Neuronal stem cell (in vitro differentiated cells): Measurements from ENCODE around the gene RNF175.

ENCODE experiments used
- DNase-seq: peaks from one replicate; pipeline ENCODE4 v3.0.0-alpha.2; 2013; ENCODE audit warnings: low spot score
- H2AFZ ChIP-seq: one replicate; pipeline ENCODE4 v1.6.1; 2013; ENCODE audit warnings: mild to moderate bottlenecking, low read length, inconsistent platforms
- H2AK5ac ChIP-seq: 2 replicates; pipeline ENCODE4 v1.6.1; 2013; ENCODE audit warnings: low read depth, mild to moderate bottlenecking, inconsistent platforms, low read length, moderate library complexity, mixed read lengths
- H2BK120ac ChIP-seq: 2 replicates; pipeline ENCODE4 v1.6.1; 2013; ENCODE audit warnings: low read depth, mild to moderate bottlenecking, inconsistent platforms, low read length, moderate library complexity, mixed read lengths
- H2BK12ac ChIP-seq: one replicate; pipeline ENCODE4 v1.6.1; 2013; ENCODE audit warnings: low read length, inconsistent platforms
- H2BK15ac ChIP-seq: 2 replicates; pipeline ENCODE4 v1.6.1; 2013; ENCODE audit warnings: mild to moderate bottlenecking, low read length, inconsistent platforms, mixed read lengths
- H2BK5ac ChIP-seq: one replicate; pipeline ENCODE4 v1.6.1; 2013; ENCODE audit warnings: inconsistent platforms, mild to moderate bottlenecking, low read length, moderate library complexity
- H3K14ac ChIP-seq: one replicate; pipeline ENCODE4 v1.6.1; 2013; ENCODE audit warnings: low read length, inconsistent platforms
- H3K18ac ChIP-seq: 2 replicates; pipeline ENCODE4 v1.6.1; 2013; ENCODE audit warnings: low read length, inconsistent platforms
- H3K23ac ChIP-seq: 2 replicates; pipeline ENCODE4 v1.6.1; 2013; ENCODE audit warnings: low read depth, mild to moderate bottlenecking, mixed read lengths, low read length, inconsistent platforms; ENCODE audit not compliant: poor library complexity
- H3K27ac ChIP-seq: replicated peaks from 3 replicates; pipeline ENCODE4 v1.5.1; 2013; ENCODE audit warnings: low read length, inconsistent platforms
- H3K27me3 ChIP-seq, 3 experiments: 2 replicates each; pipeline ENCODE4 v1.6.1; 2013; ENCODE audit warnings: low read length in 3 of 3, mild to moderate bottlenecking in 2 of 3, inconsistent platforms in 1 of 3, low read depth in 1 of 3, mixed read lengths in 1 of 3, moderate library complexity in 1 of 3; ENCODE audit not compliant: control insufficient read depth in 3 of 3, insufficient read depth in 3 of 3
- H3K36me3 ChIP-seq, 2 donors: replicated peaks in 1 of 2; 2 replicates each; pipeline ENCODE4 v1.6.1; 2013; ENCODE audit warnings: low read length in 2 of 2; ENCODE audit not compliant: control insufficient read depth in 2 of 2, insufficient read depth in 2 of 2
- H3K4ac ChIP-seq: 2 replicates; pipeline ENCODE4 v1.6.1; 2013; ENCODE audit warnings: inconsistent platforms, mild to moderate bottlenecking, low read length, moderate library complexity
- H3K4me1 ChIP-seq, 2 donors: 1 replicate in 1 of 2; 2 replicates in 1 of 2; pipeline ENCODE4 v1.6.1; 2013; ENCODE audit warnings: low read length in 2 of 2, low read depth in 1 of 2; ENCODE audit not compliant: control insufficient read depth in 2 of 2, insufficient read depth in 1 of 2
- H3K4me2 ChIP-seq: one replicate; pipeline ENCODE4 v1.6.1; 2013; ENCODE audit warnings: mild to moderate bottlenecking, low read length, inconsistent platforms; ENCODE audit not compliant: insufficient read depth, poor library complexity, severe bottlenecking
- H3K4me3 ChIP-seq, 2 donors: 2 replicates each; pipeline ENCODE4 v1.5.1; 2013; ENCODE audit warnings: low read length in 2 of 2, mild to moderate bottlenecking in 2 of 2, inconsistent platforms in 1 of 2, moderate library complexity in 1 of 2
- H3K79me1 ChIP-seq: one replicate; pipeline ENCODE4 v1.6.1; 2013; ENCODE audit warnings: low read depth, mild to moderate bottlenecking, inconsistent platforms, low read length, moderate library complexity
- H3K9ac ChIP-seq: one replicate; pipeline ENCODE4 v1.6.1; 2013; ENCODE audit warnings: mild to moderate bottlenecking, low read depth, low read length, inconsistent platforms; ENCODE audit not compliant: poor library complexity
- H3K9me3 ChIP-seq, 2 donors: replicated peaks in 1 of 2; 2 replicates each; pipeline versions ENCODE3 to v1.6.1; 2013; ENCODE audit warnings: low read length in 2 of 2, mild to moderate bottlenecking in 2 of 2, inconsistent platforms in 1 of 2, low read depth in 1 of 2, mixed read lengths in 1 of 2, moderate library complexity in 1 of 2; ENCODE audit not compliant: control insufficient read depth in 2 of 2, insufficient read depth in 1 of 2
- H4K8ac ChIP-seq: one replicate; pipeline ENCODE4 v1.6.1; 2013; ENCODE audit warnings: low read depth, mild to moderate bottlenecking, inconsistent platforms, low read length, moderate library complexity
- H4K91ac ChIP-seq: one replicate; pipeline ENCODE4 v1.6.1; 2013; ENCODE audit warnings: low read length, low read depth, mild to moderate bottlenecking, inconsistent platforms; ENCODE audit not compliant: poor library complexity
- WGBS, 2 donors: extraction: QIAGEN DNeasy Blood & Tissue Kit; methylation state at CpG; one replicate each; pipeline ENCODE4 v1.1.7; 2013; ENCODE audit warnings: missing lambda C conversion rate in 2 of 2, mixed read lengths in 1 of 2; ENCODE audit not compliant: insufficient read length in 2 of 2, insufficient replicate concordance in 1 of 2; ENCODE audit errors: extremely low coverage in 2 of 2; 5-methylcytosine and 5-hydroxymethylcytosine counted together

Gene RNF175

GRCh38 chr4:153781280-153781679, 21.5 kb upstream of the RNF175 start:
- Histone ChIP-seq H3K14ac (no peak overlapping the region), H3K27me3 (no peaks in the 10 kb centered on the region), H2BK5ac (no peak overlapping the region), H2AK5ac (no peak overlapping the region), H2BK12ac (no peak overlapping the region), H3K79me1 (no peaks in the 10 kb centered on the region), H3K4me3 (no peak overlapping the region), H2BK120ac (no peak overlapping the region), H3K27ac (peak overlapping the region; percentile 62), H3K9ac (no peak overlapping the region), H3K18ac (peak overlapping the region; percentile 9), H4K91ac (no peak overlapping the region), H2BK15ac (no peak overlapping the region), H3K9me3 (peaks cover 0 to 12% of the 10 kb centered on the region in 2 donors), H3K23ac (peak overlapping the region; percentile 23), H2AFZ (no peak overlapping the region), H3K4ac (no peak overlapping the region), H3K36me3 (peaks cover 21 to 65% of the 10 kb centered on the region in 2 donors), H3K4me1 (peaks cover 5 to 17% of the 10 kb centered on the region in 2 donors), H3K4me2 (no peak overlapping the region), H4K8ac (no peak overlapping the region)
- DNase-seq = no peak
- WGBS, 2 donors = no CpG with 5 or more reads among the region's 17 CpGs

GRCh38 chr4:153780876-153781275, 21.1 kb upstream of the RNF175 start:
- peaks cover 0 to 12% of the 10 kb centered on the region in 2 donors for H3K9me3 ChIP-seq
- no peak overlapping the region for H3K9ac ChIP-seq
- H3K27ac ChIP-seq = peak overlapping the region; percentile 62
- no peak overlapping the region for H2AK5ac ChIP-seq
- H3K36me3 ChIP-seq = peaks cover 21 to 61% of the 10 kb centered on the region in 2 donors
- H3K4me2 ChIP-seq = no peak overlapping the region
- no peak overlapping the region for H2BK5ac ChIP-seq
- no peak overlapping the region for H4K8ac ChIP-seq
- no peaks in the 10 kb centered on the region for H3K79me1 ChIP-seq
- no peak overlapping the region for H3K14ac ChIP-seq
- no peak for DNase-seq
- H3K4ac ChIP-seq = no peak overlapping the region
- H4K91ac ChIP-seq = no peak overlapping the region
- H3K4me3 ChIP-seq = no peak overlapping the region
- H2BK120ac ChIP-seq = no peak overlapping the region
- no peak overlapping the region for H2BK12ac ChIP-seq
- no CpG with 5 or more reads among the region's 1 CpG for WGBS, 2 donors
- no peak overlapping the region for H2AFZ ChIP-seq
- peaks cover 4 to 17% of the 10 kb centered on the region in 2 donors for H3K4me1 ChIP-seq
- no peak overlapping the region for H3K18ac ChIP-seq
- no peak overlapping the region for H2BK15ac ChIP-seq
- H3K23ac ChIP-seq = no peak overlapping the region
- no peaks in the 10 kb centered on the region for H3K27me3 ChIP-seq

- Histone ChIP-seq H4K91ac (no peak overlapping the region), H3K4me1 (peaks cover 0 to 17% of the 10 kb centered on the region in 2 donors), H3K4me3 (no peak overlapping the region), H3K36me3 (peaks cover 21 to 54% of the 10 kb centered on the region in 2 donors), H3K4ac (no peak overlapping the region), H2BK5ac (no peak overlapping the region), H2BK12ac (no peak overlapping the region), H3K27me3 (no peaks in the 10 kb centered on the region), H3K27ac (no peak overlapping the region), H3K18ac (no peak overlapping the region), H4K8ac (no peak overlapping the region), H2AFZ (no peak overlapping the region), H2BK120ac (no peak overlapping the region), H2BK15ac (no peak overlapping the region), H3K9me3 (peaks cover 0 to 12% of the 10 kb centered on the region in 2 donors), H3K23ac (no peak overlapping the region), H2AK5ac (no peak overlapping the region), H3K9ac (no peak overlapping the region), H3K4me2 (no peak overlapping the region), H3K79me1 (no peaks in the 10 kb centered on the region), H3K14ac (no peak overlapping the region)
- no CpG with 5 or more reads among the region's 2 CpGs for WGBS, 2 donors
- DNase-seq = no peak
Observed at GRCh38 chr4:153780221-153780620, 20.4 kb upstream of the RNF175 start.

- Histone ChIP-seq H4K91ac (no peak overlapping the region), H3K27ac (no peak overlapping the region), H2BK5ac (no peak overlapping the region), H3K79me1 (no peaks in the 10 kb centered on the region), H4K8ac (no peak overlapping the region), H3K18ac (no peak overlapping the region), H3K14ac (no peak overlapping the region), H3K4me2 (no peak overlapping the region), H3K9me3 (peaks cover 0 to 15% of the 10 kb centered on the region in 2 donors), H3K4ac (no peak overlapping the region), H2BK15ac (no peak overlapping the region), H2BK120ac (no peak overlapping the region), H2AK5ac (no peak overlapping the region), H3K23ac (no peak overlapping the region), H3K4me1 (peaks cover 0 to 10% of the 10 kb centered on the region in 2 donors), H2BK12ac (no peak overlapping the region), H3K27me3 (no peaks in the 10 kb centered on the region), H3K36me3 (peaks cover 14 to 36% of the 10 kb centered on the region in 2 donors), H3K9ac (no peak overlapping the region), H2AFZ (no peak overlapping the region), H3K4me3 (no peak overlapping the region)
- no peak for DNase-seq
- WGBS, 2 donors = no CpG with 5 or more reads among the region's 1 CpG
Observed at GRCh38 chr4:153778383-153778782, 18.6 kb upstream of the RNF175 start.
